Gastrocnemius medialis (tissue), 4 donors: Measurements from ENCODE around the gene TAS2R9.

Experiments used
- POLR2A ChIP-seq, 2 donors: fragments of 450-650 bp; IDR thresholded peaks; one replicate each; pipeline ENCODE4 v1.6.1; 2017; ENCODE audit warnings: antibody characterized with exemption in 2 of 2, mild to moderate bottlenecking in 2 of 2, moderate library complexity in 2 of 2
- TF ChIP-seq, protein P1 (sequence below), 5 experiments: fragments of 450-650 bp in 3 of 5; fragments of 200-600 bp in 2 of 5; sonication (generic) in 2 of 5; IDR thresholded peaks in 4 of 5; conservative IDR thresholded peaks in 1 of 5; 1 replicate in 4 of 5; 2 replicates in 1 of 5; pipeline ENCODE4 v1.5.1; 2016 to 2019; ENCODE audit warnings: antibody characterized with exemption in 5 of 5, mild to moderate bottlenecking in 3 of 5, moderate library complexity in 3 of 5

DNA sequence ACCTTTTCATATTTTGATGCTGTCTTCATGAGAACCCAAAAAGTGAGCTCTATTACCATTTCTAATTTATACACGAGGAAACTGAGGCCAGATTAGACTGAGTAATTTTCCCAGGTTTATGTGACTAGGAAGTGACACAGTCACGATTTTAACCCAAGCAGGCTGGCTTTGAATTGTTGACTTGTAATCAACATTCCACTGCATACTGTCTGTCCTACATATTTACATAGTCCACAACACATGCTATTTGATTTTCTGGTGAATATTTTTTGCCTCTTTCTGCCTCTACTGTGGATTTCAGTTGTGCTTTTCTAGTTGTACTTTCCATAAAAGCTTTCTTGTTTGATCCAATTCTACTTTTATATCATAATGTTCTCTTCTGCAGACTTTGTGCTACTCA, 15.7 kb downstream of the TAS2R9 start:
- TF ChIP-seq, protein P1, sequence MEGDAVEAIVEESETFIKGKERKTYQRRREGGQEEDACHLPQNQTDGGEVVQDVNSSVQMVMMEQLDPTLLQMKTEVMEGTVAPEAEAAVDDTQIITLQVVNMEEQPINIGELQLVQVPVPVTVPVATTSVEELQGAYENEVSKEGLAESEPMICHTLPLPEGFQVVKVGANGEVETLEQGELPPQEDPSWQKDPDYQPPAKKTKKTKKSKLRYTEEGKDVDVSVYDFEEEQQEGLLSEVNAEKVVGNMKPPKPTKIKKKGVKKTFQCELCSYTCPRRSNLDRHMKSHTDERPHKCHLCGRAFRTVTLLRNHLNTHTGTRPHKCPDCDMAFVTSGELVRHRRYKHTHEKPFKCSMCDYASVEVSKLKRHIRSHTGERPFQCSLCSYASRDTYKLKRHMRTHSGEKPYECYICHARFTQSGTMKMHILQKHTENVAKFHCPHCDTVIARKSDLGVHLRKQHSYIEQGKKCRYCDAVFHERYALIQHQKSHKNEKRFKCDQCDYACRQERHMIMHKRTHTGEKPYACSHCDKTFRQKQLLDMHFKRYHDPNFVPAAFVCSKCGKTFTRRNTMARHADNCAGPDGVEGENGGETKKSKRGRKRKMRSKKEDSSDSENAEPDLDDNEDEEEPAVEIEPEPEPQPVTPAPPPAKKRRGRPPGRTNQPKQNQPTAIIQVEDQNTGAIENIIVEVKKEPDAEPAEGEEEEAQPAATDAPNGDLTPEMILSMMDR (IDR thresholded peaks at IDR 0.05 in 4 of 5, conservative IDR thresholded peaks at IDR 0.05 in 1 of 5) = no peak
- no peak for TF ChIP-seq POLR2A (IDR thresholded peaks at IDR 0.05)
